Hindlimb muscle (tissue), 1 donor: ENCODE data around the gene PAFAH1B2. TPM values are rescaled to one million over a fixed set of nuclear protein-coding genes. Genes with fewer than 3 reads are reported as not detected.
"Not testable (repeated sequence)": the region's sequence is repeated elsewhere in the genome, so short reads cannot be mapped to it uniquely, and the experiment has no call there.

Experiments used
- DNase-seq: peaks from one replicate; pipeline ENCODE4 v3.0.0-alpha.2; 2013
- polyA plus RNA-seq: library from polyadenylated mRNA; unstranded; fragments of 120-200 nt; gene quantifications from one replicate; pipeline ENCODE4 v1.2.1, GENCODE V29; 2013; ENCODE audit not compliant: insufficient read length

Gene PAFAH1B2
- polyA plus RNA-seq, 1 donor = 49.2 TPM

DNA sequence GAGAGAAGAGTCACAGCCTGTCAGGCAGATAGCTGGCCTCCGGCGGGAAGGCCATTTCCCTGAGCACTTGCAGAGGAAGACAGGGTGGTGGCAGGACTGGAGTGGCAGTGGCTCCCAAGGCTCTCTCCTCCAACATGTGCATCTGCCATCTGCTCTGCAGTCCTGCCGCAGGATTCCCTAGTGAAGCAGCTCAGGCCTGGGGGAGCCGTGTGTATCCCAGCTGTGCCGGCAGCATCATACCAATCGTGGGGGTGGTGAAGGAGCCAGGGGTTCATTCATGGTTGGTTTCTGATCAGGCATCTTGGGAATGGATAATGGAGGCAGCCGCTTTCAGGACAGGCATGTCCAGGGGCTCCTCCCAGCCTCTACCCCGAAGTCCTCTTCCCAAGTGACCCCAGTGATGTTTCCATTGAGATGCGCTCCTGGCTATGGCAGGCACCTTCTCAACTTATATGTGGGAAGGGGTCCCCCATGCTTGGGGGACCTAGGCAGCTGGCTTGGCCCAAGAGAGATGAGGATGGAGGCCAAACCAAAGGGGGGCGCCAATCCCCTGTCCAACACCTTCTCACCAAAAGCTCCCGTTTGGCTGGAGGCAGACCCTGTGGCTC lies 61.2 kb downstream of the PAFAH1B2 start:
- no peak for DNase-seq

DNA sequence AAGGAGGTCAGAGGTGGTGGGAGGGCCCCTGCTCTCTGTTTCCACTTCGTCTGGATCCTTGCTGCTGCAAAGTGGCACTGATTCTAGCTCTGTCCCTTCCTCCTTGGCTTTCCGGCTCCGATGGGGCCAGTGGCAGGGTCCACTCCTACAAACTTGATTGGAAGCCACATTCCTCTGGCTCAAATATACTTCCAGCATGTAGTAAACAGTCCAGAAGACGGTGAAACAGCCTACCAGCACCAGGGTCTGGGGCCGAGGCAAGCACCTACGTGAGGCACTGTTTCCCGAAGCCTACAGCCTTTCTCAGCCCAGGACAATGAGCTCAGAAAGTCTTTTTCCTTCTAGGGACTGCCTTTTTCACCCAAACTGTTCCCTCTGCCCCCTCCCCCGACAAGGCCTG lies 62.0 kb downstream of the PAFAH1B2 start:
- not testable (repeated sequence) for DNase-seq

DNA sequence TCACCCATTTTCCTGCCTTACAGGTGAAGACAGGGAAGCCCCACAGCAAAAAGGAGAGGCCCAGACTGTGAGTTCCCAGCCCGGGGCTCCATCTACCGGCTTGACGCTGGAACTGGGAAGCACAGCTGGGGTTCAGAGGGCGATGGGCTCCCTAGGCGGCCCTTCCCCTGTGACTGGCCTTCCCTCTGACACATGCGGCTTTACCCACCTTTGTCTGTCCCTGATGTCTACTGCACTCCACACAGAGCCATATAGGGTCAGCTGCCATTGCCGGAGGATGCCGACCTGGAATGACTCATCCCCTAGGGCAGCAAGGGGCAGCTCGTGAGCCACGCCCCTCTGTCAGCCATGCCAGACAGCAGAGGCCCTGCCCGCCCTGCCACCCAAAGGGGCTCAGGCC lies 62.8 kb downstream of the PAFAH1B2 start:
- DNase-seq = not testable (repeated sequence)

DNA sequence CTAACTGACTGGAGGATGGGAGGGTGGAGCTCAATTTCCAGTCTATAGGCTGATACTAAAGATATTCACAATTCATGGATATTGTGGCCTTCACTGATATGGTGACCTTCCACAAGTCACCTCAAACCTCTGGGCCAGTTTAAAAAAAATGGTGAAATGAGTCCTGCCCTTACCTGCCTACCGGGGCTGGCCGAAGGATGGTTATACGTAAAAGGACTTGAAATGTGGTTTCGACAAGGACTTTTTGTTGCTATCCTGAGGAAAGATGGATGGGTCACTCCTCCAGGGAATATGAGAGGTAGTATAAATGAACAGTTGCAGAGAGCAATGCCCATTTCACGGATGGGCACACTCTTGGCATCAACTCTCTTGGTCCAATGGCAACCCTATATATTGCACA lies 63.4 kb downstream of the PAFAH1B2 start:
- not testable (repeated sequence) for DNase-seq

DNA sequence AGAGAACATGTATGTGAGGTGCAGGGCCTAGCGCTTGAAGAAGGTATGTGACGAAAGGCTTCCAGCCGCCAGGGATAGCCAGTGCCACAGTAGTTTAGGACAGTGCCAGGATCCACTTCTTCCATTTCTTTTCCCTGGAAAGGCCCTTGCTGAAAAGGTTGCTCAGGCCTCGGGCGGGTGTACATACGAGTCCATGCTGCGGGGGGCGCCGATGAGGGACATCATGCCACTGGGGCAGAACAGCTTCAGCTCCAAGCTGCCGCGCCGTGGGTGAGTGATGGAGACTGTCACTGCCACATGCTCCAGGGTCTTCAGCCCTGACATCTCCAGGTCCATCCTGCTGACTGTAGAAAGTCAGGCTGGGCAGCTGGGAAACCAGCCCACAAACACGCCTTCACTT lies 64.6 kb downstream of the PAFAH1B2 start:
- not testable (repeated sequence) for DNase-seq

DNA sequence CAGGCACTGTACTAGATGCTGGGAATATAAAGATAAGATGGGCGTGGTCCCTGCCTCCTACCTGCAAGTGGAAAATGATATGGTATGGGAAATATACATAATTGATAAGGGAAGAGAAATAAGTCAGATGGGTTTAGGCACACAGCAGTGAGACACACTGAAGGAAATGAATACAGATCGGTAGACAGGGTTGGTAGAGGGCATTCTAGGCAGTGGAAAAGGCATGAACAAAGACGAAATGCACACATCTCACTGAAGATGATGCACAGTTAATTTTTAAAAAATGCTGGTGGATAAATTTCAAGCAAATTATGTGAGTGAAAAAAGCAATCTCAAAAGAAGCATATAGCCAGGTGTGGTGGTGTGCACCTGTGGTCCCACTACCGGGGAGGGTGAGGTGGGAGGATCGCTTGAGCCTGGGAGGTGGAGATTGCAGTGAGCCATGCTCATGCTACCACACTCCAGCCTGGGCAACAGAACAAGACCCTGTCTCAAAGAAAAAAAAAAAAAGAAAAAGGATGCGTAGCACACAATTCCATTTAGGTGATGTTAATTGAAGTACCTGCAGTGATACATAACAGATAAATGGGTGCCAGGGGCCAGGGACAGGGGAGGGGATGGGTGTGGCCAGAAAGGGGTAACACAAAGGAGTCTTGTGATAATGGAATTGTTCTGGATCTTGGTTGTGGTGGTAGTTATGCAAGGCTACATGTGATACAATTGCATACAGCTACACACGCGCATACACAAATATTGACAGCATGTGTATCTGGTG lies 65.5 kb downstream of the PAFAH1B2 start:
- DNase-seq = not testable (repeated sequence)

DNA sequence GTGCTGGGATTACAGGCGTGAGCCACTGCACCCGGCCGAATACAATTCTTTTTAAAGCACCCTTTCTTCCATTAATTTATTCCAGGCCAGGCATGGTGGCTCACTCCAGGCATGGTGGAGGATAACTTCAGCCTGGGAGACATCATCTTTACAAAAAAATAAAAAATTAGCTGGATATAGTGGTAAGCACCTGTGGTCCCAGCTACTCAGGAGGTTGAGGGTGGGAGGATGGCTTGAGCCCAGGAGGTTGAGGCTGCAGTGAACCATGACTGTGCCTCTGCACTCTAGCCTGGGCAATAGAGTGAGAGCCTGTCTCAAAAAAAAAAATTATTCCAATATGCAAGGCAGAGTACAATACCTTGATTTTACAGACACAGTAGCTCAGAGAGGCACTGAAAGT lies 66.5 kb downstream of the PAFAH1B2 start:
- no peak for DNase-seq

DNA sequence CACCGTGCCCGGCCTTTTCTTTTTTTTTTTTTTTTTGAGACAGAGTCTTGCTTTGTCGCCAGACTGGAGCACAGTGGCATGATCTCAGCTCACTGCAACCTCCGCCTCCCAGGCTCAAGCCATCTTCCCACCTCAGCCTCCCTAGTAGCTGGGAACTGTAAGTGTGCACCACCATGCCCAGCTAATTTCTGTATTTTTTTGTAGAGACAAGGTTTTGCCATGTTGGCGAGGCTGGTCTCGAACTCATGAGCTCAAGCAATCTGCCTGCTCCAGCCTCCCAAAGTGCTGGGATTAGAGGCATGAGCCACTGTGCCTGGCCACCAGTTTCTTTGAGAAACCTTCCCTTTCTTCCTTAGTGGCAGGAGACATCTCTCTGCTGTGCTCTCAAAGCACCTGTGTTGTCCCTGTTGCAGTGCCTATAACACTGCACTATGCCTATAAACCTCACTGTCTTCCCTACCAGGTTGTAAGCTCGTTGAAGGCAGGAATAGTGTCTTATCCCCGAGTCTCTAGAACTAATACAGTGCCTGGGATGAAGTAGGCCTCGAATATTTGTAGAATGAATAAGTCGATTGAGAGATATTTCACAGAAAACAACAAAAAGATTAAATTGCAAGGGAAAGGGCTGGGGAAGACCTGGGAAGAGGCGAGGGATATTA lies 68.7 kb downstream of the PAFAH1B2 start:
- no peak for DNase-seq

DNA sequence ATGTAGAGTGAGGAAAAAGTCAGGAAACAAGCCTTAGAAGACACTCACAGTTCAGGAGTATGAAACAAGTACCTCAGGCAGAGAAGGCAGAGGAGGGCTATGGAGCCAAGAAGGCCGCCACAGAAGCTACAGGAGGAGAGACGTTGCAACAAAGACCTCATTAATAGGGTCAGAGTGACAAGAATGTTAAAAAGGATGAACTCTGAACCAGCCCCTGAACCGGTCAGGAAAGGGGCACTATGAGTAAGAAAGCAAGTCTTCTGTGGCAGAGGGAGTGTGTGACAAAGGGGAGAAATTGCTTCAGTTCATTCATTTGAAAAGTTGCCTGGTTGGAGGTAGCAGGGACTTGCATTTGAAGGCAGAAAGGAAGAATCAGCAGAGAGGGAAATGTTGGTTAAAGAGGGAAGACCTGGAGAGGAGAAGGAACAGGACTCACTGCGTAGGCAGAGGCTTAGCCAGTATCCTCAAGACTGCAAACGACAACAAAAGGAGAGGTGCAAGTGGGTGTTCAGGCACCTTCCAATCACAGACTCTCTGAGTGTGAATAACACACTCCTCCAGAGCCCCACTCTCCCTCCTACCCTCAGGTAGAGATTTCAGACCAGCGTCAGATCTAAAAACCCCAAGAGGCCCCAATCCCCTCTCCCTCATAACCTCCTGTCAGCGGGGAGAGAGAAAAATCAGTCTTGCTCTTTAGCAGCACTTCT lies 70.5 kb downstream of the PAFAH1B2 start:
- DNase-seq = no peak

DNA sequence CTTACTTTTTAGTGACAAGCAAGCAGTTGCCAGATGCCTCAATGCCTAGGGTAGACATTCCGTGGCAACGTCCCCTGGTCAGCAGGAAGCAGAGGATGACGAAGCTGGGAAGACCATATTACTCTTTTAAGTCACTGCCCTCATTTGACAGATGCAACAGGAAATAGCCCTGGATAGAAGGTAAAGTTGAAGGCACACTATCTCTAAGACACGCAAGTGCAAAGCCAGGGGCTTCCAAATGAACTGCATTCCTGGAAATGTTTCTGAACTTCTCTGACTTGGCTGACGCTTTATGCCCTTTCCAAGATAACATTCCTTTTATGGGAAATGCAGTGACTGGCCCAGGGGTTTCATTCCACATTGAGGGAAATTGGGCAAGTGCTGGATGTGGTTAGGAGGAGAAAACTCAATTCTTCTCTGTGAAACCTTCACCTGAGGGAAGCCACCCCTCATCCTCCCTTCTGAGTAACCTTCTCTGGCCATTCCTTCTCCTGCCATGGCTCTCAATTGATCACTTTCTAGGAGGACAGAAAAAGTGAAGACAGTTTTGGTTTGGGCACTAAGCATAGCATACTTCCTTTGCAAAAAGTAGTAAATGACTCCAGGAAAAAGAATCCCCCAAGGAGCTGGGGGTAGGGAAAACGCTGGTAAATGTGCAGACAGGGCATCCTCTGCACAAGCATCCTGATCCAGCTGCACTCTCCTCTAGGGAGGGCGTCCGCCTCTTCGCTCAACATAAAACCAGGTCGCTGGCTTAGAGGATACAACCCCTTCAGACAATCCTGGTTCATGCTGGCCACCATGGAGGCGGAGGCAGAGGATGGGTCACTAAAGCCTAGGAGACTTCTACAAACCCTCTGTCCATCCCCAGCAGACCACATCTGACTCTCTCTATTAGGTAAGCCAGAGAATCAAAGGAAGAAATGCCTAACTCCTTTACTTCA lies 73.3 kb downstream of the PAFAH1B2 start:
- no peak for DNase-seq

DNA sequence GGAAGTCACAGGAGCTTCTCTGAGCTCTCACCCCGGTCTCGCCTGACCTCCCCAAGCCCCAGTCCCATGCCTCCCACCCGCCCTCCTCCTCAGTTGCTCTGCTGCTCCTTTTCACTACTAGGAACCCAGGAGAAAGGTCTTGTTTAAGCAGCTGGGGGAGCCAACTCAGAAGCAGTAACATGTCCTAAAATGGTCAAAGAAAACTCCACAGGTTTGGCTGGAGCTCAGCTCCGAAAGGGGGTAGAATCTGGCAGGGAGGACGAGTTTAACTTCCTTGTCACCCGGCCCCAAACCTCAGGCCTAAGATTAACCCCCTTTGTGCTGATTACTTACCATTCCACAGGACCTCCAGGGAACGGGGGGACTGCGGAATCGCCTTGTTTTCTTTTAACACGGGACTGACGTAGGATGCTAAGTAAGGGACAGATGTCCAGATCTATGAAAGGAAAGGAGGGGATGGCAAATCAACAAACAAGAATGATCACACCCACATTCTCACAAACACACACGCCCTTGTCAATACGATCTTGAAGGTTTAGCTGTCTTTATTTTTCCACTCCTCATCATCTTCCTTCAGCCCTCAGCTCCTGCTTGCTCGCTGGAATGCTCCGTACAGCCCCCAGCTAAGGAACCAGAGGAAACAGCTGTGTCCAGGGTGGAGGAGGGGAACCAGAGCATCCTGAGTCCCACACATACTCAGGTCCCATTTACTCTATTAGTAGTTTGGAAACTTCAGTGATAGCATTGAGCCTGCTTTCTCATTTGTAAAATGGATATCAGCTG lies 74.2 kb downstream of the PAFAH1B2 start:
- DNase-seq = no peak

DNA sequence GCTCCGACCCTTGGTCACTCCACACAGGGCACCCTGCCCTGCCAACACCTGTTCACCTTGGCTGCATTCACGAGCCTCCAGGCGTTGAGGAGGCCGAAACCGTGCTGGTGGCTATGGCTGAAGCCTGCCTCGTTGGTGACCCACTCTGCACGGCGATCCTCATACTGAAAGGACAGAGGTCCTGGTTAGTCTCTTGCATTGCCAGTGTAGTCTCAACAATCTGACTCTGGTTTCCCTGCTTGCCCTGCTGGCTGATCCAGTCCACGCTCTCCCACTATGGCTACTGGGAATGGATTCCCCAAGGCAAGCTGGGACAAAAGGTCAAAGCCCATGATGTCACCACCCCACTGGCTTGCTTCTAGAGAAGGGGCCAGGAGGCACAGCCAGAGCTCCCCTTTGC lies 74.9 kb downstream of the PAFAH1B2 start:
- no peak for DNase-seq

DNA sequence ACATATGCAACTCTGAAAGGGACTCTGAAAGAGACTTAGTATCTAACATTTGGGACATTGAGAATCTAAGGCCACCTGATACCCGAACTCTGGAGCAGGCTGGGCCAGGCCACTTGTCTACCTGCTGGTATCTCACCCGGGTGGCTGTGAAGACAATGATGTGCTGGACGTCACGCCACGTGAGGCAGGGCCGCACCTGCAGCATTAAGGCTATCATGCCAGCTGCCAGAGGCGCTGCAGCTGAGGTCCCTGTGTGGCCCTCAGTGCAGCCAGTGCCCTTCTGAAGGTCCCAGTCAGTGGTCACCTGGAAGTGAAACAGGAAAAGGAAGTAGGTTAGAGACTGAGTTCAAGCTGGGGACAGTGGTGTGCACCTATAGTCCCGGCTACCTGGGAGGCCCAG lies 75.4 kb downstream of the PAFAH1B2 start:
- no peak for DNase-seq

DNA sequence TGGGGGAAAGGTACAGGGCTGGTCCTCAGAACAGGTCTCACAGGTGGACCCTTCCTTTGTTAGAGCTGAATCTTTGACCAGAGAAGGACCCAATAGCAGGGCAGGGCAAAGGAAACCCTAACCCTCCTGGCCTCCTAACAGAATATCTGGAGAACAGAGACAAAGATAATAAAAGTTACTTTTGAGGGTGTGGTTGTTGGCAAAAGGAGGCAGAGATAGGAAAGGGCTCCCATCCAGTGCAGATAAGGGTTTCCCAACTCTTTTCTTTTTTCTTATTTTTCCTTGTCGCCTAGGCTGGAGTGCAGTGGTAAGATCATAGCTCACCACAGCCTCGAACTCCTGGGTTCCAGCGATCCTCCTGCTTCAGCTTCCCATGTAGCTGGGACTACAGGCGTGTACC lies 75.9 kb downstream of the PAFAH1B2 start:
- no peak for DNase-seq

DNA sequence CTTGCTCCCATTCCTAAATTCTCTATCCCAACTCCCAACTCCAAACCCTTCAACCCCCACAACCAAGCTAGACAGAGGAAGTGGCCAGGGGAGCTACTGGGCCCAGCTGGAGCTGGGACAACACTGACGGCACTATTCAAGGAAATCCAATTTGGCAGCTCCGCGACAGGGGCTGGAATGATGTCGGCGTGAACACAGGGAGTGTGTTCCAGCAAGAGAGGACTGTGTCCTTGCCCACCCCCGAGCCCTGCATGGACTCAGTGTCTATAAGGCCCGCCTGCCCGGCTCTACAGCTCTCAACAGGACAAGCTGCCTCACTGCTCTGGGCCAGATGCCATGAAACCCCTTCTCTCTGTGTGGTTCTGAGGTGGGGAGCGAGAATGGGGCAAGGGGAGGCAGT lies 76.5 kb downstream of the PAFAH1B2 start:
- peak; percentile 73 for DNase-seq

DNA sequence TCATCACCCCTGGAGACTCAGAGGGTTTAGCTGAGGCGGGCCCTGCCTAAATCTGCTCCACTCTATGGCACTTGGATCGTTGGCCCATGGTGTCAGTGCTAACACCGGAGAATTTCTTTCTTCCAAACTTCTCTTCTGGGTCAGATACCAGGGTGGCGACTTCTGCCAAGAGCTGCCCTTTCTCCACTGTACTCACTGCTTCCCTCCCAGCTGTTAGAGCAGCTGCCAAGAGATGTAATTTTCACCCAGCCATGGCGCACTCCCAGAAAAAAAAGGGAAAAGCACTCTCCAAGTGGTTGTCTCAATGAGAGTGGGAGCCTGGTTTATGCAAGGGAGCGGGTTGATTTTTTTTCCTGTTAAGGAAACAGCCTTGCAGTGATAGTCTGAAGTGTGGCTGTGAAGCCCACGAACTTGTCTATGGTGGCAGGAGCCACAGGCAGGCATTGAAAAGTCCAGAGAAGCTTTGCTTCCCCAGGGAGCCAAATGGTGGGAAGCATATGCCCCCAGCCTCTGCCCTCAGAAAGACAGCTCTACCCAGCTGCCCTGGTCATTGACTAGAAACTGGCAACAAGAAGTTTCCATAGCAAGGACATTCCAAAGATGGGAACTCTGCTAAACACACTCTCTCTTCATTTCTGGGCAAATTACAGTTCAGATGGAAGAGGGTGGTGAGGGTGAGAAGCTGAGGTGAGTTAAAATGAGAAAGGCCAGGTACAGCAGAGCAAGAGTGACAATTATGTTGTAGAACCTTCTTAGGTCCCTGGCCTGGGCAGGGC lies 77.1 kb downstream of the PAFAH1B2 start:
- DNase-seq = peak; percentile 59

DNA sequence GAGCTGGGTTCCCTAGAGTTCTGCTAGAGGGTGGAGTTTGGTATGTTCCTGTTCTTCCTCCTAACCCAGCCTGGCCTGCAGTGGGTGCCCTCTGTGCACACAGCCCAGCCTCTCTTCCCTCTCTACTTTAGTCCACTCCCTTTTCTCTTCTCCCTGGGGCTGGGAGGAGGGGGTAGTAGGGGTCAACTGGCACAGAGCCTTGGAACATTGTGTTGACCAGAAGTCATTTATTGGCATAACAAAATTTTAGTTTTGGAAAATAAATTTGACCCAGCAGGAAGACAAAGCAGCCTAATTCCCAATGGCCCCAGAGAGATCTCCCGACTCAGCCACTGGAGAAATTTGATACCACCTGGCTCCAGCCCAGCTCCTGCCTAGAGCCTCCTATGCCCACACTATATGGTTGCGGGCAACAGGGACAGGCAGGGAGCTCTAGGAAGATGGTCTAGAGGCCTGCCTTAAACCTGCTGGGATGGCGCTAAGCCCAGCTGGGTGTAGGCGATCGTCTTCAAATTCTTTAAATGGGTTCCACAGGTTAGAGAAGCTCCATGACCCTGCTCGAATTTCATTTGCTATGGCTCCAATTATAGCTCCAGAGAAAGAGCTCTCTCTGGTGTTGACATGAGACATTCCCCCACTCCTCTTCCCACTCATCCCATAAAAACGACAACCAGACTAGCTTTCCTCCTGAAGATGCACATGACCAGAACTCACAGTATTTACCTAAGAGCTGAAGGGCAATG lies 77.9 kb downstream of the PAFAH1B2 start:
- peak; percentile 66 for DNase-seq

DNA sequence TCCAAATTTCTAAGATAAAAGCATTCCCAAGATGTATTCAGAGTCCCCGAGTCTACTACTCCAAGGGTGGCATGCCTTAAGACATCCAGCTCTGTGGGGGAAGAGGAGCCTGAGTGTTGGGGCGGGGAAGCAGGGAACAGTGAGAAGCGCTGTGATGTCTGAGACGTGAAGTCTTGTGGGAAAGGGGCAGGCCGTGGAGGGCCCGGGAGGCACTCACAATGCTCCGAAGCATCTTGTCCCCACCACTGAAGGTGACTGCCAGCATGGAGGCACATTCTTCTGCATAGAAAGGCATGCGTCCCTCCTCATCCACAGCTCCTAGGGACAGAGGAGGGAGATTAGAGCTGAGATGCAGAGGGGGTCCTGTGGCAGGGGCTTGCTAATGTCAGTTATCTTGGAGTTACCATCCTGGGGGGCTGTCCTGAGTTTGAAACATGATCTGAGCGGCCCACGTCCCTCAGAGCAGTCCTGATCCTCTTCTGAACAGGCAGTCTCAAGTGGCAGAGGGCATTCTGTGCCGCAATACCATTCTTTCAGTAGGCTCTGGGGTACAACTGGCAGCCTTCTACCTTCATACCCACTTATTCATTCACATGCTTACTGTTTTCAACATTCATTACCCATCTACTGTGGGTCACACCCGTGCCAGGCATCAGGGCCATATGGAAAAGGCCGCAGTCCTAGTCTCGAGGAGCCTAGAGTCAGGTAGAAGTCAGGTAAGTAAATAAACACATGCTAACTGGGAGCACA lies 79.1 kb downstream of the PAFAH1B2 start:
- no peak for DNase-seq
